Activated CD4-positive, alpha-beta memory T cell treated with anti-CD3 and anti-CD28 coated beads for 36 hours (primary cell): ENCODE results near the gene CLTRN. TPM values are rescaled to one million over a fixed set of nuclear protein-coding genes. Genes with fewer than 3 reads are reported as not detected.
A peak's percentile ranks its signal among the peaks of the same experiment; 100 is the strongest.
"Not testable (repeated sequence)": the region's sequence is repeated elsewhere in the genome, so short reads cannot be mapped to it uniquely, and the experiment has no call there.

ENCODE experiments used
- CTCF ChIA-PET: fragments of 350-600 bp; sonication (Branson Sonifier 250); formaldehyde crosslinking; loops from one replicate; lab custom pipeline; 2021; ENCODE audit warnings: antibody characterized with exemption, inconsistent platforms; lab: Charles Lee
- POLR2A ChIA-PET: fragments of 350-600 bp; sonication (Branson Sonifier 250); formaldehyde crosslinking; loops from one replicate; lab custom pipeline; 2021; ENCODE audit warnings: antibody characterized with exemption; lab: Charles Lee
- DNase-seq: peaks from one replicate; pipeline ENCODE4 v3.0.0-alpha.2; 2020
- H3K27ac Mint-ChIP-seq: one replicate; pipeline ENCODE4 v1.8.0; 2021; ENCODE audit warnings: mixed read lengths
- H3K27me3 Mint-ChIP-seq: one replicate; pipeline ENCODE4 v1.8.0; 2021; ENCODE audit warnings: mixed read lengths
- H3K36me3 Mint-ChIP-seq: one replicate; pipeline ENCODE4 v1.8.0; 2021; ENCODE audit warnings: mixed read lengths
- H3K4me1 Mint-ChIP-seq: one replicate; pipeline ENCODE4 v1.8.0; 2021; ENCODE audit warnings: low read depth, mixed read lengths
- H3K4me3 Mint-ChIP-seq: one replicate; pipeline ENCODE4 v1.8.0; 2021; ENCODE audit warnings: mild to moderate bottlenecking, mixed read lengths
- H3K9me3 Mint-ChIP-seq: one replicate; pipeline ENCODE4 v1.8.0; 2021; ENCODE audit warnings: mixed read lengths
- intact Hi-C: fragments of 100-400 bp; cut with micrococcal nuclease; formaldehyde crosslinking; loops from one replicate; pipeline ENCODE4 v1.15.1; 2023
- total RNA-seq, 2 experiments: library from RNA; stranded (reverse); gene quantifications; one replicate each; pipeline ENCODE4 v1.2.3, GENCODE V29; 2021

The CLTRN gene
- total RNA-seq, 2 experiments from 2014 or later, result 0.41 to 0.69 TPM

DNA sequence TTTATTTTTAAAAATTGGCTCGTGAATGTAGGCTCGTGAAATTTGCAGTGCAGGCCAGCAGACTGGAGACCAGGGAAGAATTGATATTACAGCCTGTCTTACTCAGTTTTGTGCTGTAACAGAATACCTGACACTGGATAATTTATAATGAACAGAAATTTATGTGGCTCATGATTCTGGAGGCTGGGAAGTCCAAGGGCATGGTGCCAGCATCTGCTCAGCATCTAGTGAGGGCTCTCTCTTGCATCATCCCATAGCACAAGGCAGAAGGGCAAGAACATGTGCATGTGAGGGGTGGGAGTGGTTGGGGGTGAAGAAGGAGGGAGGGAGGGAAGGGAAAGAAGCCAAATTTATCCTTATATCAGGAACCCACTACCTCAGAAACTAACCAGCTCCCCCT is 13.7 kb upstream of the CLTRN start:
- H3K4me3 Mint-ChIP-seq, result no peak overlapping the region
- no peaks in the 10 kb centered on the region for H3K9me3 Mint-ChIP-seq
- peaks cover 32% of the 10 kb centered on the region for H3K4me1 Mint-ChIP-seq
- intact Hi-C loops, result loop anchor here (5.0 to 10.0 kb wide), 4 partner anchors 184 to 1994 kb away; partner anchors contain the start of genes CTPS2, PIR, RAB9A and SYAP1
- no peak overlapping the region for H3K27ac Mint-ChIP-seq
- DNase-seq, result no peak
- ChIA-PET POLR2A (no interaction called here), CTCF (no interaction called here)
- no peaks in the 10 kb centered on the region for H3K27me3 Mint-ChIP-seq
- H3K36me3 Mint-ChIP-seq, result no peaks in the 10 kb centered on the region

DNA sequence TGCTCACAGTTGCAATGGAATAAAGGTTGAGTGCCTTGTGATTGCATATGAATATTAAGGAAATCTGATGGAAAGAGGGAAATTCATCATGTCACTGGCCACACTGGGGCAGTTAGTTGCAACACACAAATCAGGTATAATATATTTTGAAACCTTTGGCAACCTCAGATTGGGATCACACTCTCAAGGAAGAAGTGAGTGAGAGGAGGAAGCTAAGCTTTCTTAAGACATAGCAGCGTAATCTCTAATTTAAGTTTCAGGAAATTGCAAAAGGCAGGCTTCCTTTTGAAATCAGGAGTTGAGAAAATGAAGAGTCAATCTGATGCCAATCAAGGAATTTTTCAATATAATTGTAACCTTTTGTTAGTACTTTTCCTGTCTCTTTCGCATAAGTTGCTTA is 12.3 kb upstream of the CLTRN start:
- POLR2A ChIA-PET, result no interaction called here
- H3K27ac Mint-ChIP-seq, result peak overlapping the region; percentile 56
- H3K27me3 Mint-ChIP-seq, result no peaks in the 10 kb centered on the region
- H3K4me3 Mint-ChIP-seq, result no peak overlapping the region
- H3K9me3 Mint-ChIP-seq, result no peaks in the 10 kb centered on the region
- CTCF ChIA-PET, result interaction anchor here (1.5 kb wide), 1 partner anchor 178 kb away, joined by 3 read pairs; the partner anchor contains the start of gene AP1S2
- H3K36me3 Mint-ChIP-seq, result no peaks in the 10 kb centered on the region
- intact Hi-C loops, result loop anchor here (5.0 to 10.0 kb wide), 4 partner anchors 182 to 1992 kb away; partner anchors contain the start of genes CTPS2, PIR, RAB9A and SYAP1
- DNase-seq, result no peak
- H3K4me1 Mint-ChIP-seq, result peaks cover 34% of the 10 kb centered on the region

DNA sequence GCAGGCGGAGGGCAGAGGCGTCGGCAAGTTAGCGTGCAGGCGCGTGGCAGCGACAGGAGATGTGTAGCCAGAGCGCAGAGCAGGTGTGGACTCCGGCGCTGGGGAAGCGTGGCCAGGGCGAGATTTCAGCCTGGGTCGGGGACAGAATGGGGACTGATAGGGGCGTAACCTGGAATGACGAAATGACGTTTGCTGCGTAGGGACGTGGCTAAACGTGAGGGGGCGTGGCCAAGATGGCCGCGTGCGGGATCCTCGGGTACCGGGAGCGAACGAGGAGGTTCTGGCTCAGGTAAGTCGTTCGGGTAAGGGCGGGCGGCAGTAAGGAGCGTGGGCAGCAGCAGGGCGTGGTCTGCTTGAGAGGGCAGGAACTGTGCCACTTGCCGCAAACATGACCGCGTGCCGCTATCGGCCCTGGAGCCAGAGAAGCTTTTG is 10.9 kb upstream of the CLTRN start:
- Mint-ChIP-seq H3K27ac (no peak overlapping the region), H3K4me1 (peaks cover 27% of the 10 kb centered on the region), H3K27me3 (no peaks in the 10 kb centered on the region), H3K4me3 (no peak overlapping the region), H3K36me3 (no peaks in the 10 kb centered on the region), H3K9me3 (no peaks in the 10 kb centered on the region)
- peak; percentile 89 for DNase-seq
- ChIA-PET POLR2A (interaction anchor here (0.5 to 1.5 kb wide), 3 partner anchors 63 to 583 kb away, joined by 3 read pairs; partner anchors contain the start of genes CA5B and ZRSR2), CTCF (interaction anchor here (1.5 kb wide), 1 partner anchor 179 kb away, joined by 3 read pairs; the partner anchor contains the start of gene AP1S2)
- intact Hi-C loops, result loop anchor here (1.0 to 10.0 kb wide), 11 partner anchors 63 to 1991 kb away; partner anchors contain the start of genes CA5B, CTPS2, FANCB and MOSPD2

DNA sequence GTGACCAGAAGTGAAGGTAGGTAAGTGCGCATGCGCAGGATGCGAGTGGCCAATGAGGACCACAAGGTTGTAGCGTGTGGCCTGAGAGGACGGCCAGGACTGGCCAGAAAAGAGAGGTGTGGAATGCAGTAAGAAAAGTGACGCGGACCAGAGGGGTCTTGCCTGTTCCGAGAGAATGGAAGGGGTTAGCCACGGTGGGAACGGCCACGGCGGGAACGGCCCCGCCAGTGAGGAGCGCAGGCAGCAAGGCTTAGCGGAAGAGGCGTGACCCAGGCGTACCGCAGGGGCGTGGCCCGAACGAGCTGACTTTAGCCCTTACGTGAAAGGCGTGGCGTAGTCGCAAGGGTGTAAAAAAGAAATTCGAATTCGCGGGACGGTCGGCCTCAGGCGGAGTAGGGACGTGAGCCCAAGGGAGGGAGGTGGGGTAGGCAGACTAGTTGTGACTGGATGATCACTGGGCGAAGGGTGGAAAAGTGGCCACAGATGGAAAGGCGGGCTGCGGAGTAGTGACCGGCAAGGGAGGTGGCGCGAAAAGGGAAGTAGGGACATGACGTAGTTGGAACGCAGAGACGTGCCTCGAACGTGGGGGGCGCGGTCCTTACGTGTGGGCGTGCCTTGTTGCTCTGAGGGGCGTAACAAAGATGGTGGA is 10.4 kb upstream of the CLTRN start:
- intact Hi-C loops, result loop anchor here (1.0 to 10.0 kb wide), 11 partner anchors 63 to 1990 kb away; partner anchors contain the start of genes CA5B, CTPS2, FANCB and MOSPD2
- peak; percentile 87 for DNase-seq
- no peaks in the 10 kb centered on the region for H3K9me3 Mint-ChIP-seq
- ChIA-PET POLR2A (interaction anchor here (0.5 to 1.5 kb wide), 3 partner anchors 63 to 1038 kb away, joined by 3 read pairs; partner anchors contain the start of genes CA5B and ZRSR2), CTCF (interaction anchor here (1.5 kb wide), 1 partner anchor 180 kb away, joined by 3 read pairs; the partner anchor contains the start of gene AP1S2)
- no peaks in the 10 kb centered on the region for H3K27me3 Mint-ChIP-seq
- no peak overlapping the region for H3K4me3 Mint-ChIP-seq
- no peaks in the 10 kb centered on the region for H3K36me3 Mint-ChIP-seq
- H3K4me1 Mint-ChIP-seq, result peaks cover 22% of the 10 kb centered on the region
- H3K27ac Mint-ChIP-seq, result no peak overlapping the region

DNA sequence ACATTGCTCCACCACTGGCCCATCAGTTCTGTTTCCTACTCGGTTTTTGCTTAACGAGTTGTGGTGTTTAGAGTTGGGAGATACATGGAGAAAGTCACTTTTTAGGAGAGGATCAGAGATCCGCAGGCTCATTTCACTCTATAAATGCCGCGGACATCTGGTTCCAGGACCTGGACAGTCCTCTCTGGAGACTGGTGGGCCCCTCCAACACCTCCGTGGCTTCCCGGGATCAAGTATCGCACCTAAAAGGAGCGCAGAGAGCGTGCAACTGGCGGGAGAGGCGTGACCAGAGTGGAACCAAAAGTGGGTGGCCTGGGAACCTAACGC is 9.9 kb upstream of the CLTRN start:
- Mint-ChIP-seq H3K9me3 (no peaks in the 10 kb centered on the region), H3K4me1 (peaks cover 19% of the 10 kb centered on the region), H3K27ac (no peak overlapping the region), H3K27me3 (no peaks in the 10 kb centered on the region), H3K4me3 (no peak overlapping the region), H3K36me3 (no peaks in the 10 kb centered on the region)
- DNase-seq, result no peak
- POLR2A ChIA-PET, result interaction anchor here (0.5 to 1.4 kb wide), 2 partner anchors 64 to 1039 kb away, joined by 3 read pairs; partner anchors contain the start of gene CA5B
- intact Hi-C loops, result loop anchor here (2.0 to 10.0 kb wide), 5 partner anchors 76 to 1990 kb away; partner anchors contain the start of genes CTPS2, FANCB, MOSPD2 and PIR
- CTCF ChIA-PET, result no interaction called here

DNA sequence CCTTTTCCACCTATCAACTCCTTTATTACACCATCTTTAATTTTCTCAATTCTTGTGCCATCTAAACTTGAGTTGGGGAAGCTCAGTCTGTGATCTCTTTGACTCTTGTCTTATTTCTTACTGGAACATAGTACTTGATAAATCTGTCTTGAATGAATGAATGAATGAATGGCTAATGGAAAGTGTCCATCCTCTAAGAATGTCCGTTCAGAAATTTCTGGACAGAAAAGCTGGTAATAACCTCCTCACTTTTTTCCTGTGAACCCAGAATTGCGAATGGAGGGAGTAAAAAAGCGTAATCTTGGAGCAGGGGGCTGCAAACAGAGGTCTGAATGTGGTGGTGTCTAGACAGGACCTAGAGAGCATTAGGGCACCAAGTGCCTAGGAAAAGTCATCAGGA is 9.4 kb upstream of the CLTRN start:
- ChIA-PET POLR2A (no interaction called here), CTCF (no interaction called here)
- Mint-ChIP-seq H3K4me3 (no peak overlapping the region), H3K27ac (no peak overlapping the region), H3K4me1 (peaks cover 16% of the 10 kb centered on the region), H3K36me3 (no peaks in the 10 kb centered on the region), H3K9me3 (no peaks in the 10 kb centered on the region), H3K27me3 (no peaks in the 10 kb centered on the region)
- DNase-seq, result no peak
- intact Hi-C loops, result loop anchor here (2.0 to 10.0 kb wide), 5 partner anchors 77 to 1989 kb away; partner anchors contain the start of genes CTPS2, FANCB, MOSPD2 and PIR

DNA sequence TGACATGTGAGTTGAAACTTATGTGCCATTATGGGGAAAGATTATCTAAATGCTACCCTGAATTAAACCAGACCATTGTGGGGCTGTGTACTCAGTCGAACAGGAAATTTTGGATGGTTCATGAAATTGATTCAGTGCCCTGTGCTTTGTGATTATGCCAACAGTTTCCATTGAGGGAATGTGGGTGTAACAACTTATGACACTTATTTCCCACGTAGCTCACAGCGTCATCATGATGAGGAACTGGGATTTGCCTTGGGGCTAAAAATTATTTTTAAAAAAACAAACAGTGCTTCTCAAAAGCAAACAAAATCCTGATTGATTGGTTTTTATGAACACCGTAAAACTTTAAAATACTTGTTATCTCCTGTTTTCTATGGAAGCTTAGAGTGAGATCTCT is 8.3 kb upstream of the CLTRN start:
- H3K9me3 Mint-ChIP-seq, result no peaks in the 10 kb centered on the region
- POLR2A ChIA-PET, result no interaction called here
- no peak overlapping the region for H3K27ac Mint-ChIP-seq
- no peaks in the 10 kb centered on the region for H3K36me3 Mint-ChIP-seq
- peaks cover 12% of the 10 kb centered on the region for H3K4me1 Mint-ChIP-seq
- CTCF ChIA-PET, result interaction anchor here (0.6 kb wide), 1 partner anchor 298 kb away, joined by 3 read pairs; no protein-coding TSS in a partner anchor
- no peak for DNase-seq
- intact Hi-C loops, result loop anchor here (10.0 kb wide), 3 partner anchors 178 to 1988 kb away; partner anchors contain the start of genes CTPS2, PIR, RAB9A and SYAP1
- no peak overlapping the region for H3K4me3 Mint-ChIP-seq
- no peaks in the 10 kb centered on the region for H3K27me3 Mint-ChIP-seq

DNA sequence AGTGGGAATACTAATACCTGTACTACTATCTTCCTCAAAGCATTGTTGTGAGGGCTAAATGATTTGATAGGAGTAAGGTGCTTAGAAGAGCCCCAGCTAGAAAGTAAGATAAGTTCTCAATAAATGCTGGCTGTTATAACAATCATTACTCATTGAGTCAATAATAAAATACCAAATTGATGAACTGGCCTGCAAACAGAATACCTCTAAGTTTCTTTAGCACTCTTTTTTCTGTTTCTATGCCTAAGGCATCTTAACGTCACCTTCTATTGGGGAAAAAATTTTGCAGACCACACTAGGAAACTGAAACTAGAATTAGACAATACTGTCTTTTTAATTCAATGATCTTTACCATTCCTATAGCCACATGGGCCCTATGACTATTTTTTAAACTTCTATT is 1.2 kb downstream of the CLTRN start:
- no peaks in the 10 kb centered on the region for H3K9me3 Mint-ChIP-seq
- DNase-seq, result no peak
- H3K4me1 Mint-ChIP-seq, result no peaks in the 10 kb centered on the region
- H3K36me3 Mint-ChIP-seq, result no peaks in the 10 kb centered on the region
- peaks cover 18% of the 10 kb centered on the region for H3K27me3 Mint-ChIP-seq
- H3K4me3 Mint-ChIP-seq, result no peak overlapping the region
- intact Hi-C loops, result no loop called here
- POLR2A ChIA-PET, result no interaction called here
- H3K27ac Mint-ChIP-seq, result no peak overlapping the region
- CTCF ChIA-PET, result no interaction called here

DNA sequence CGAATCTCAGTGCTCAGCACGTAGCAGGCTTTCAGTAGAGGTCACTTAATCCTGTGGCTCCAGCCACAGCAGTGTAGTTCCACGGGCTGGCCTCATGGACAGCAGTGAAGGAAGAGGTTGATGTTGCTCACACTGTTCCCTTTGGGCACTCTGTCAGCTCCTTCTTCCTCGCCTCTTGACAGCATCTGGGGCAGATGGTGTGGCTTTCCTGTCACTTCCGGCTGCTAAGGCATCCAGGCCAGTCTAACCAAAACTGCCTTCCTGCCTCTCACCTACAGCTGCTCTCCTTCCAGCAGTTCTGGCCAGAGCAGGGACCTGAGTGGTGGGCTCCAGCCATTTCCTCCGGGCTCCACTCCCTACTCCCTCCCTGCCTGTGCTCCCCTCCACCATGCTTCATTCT is 9.8 kb downstream of the CLTRN start:
- H3K4me1 Mint-ChIP-seq, H3K27ac Mint-ChIP-seq, H3K9me3 Mint-ChIP-seq, POLR2A ChIA-PET, DNase-seq, H3K36me3 Mint-ChIP-seq, CTCF ChIA-PET, H3K27me3 Mint-ChIP-seq, H3K4me3 Mint-ChIP-seq, intact Hi-C loops: not testable (repeated sequence)

DNA sequence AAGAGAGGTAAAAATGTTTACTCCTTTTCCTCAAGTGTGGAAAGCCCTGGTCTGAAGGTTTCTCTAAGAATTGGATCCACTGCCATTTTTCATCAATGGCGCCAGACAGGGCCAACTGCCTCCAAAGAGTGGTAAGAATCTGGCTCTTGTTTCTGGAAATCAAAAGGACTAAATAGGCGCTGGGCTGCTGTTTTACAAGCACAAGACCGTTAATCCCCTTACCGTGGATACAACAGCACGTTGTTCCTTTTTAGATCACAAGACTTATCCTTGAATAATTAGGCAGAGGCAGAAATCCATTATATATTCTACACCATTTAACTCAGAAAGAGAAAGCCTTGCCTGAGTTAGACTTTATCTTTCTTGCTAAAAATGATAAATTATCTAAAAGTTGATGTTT is 10.6 kb downstream of the CLTRN start:
- intact Hi-C loops, result no loop called here
- Mint-ChIP-seq H3K9me3 (no peaks in the 10 kb centered on the region), H3K36me3 (no peaks in the 10 kb centered on the region), H3K4me3 (no peak overlapping the region), H3K27ac (no peak overlapping the region), H3K27me3 (peaks cover 1% of the 10 kb centered on the region), H3K4me1 (no peaks in the 10 kb centered on the region)
- ChIA-PET CTCF (no interaction called here), POLR2A (no interaction called here)
- no peak for DNase-seq

DNA sequence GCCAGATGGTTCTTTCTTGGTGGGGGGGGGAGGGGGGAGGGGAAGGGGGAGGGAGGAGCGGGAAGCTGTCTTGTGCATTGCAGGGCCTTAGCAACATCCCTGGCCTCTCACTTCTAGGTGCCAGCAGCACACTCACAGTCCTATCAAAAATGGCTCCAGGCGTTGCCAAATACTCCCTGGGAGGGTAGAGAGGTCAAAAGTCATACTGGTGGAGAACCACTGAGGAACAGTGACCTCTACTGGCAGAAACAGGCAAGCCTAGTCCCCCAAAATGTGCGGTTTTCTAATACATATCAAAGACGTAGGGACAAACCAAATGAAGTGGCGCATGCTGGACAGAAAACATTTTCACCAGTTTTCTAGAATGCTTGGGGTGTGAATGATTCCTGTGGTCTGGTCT is 17.1 kb downstream of the CLTRN start:
- DNase-seq, H3K27ac Mint-ChIP-seq, H3K36me3 Mint-ChIP-seq, H3K27me3 Mint-ChIP-seq, H3K9me3 Mint-ChIP-seq, H3K4me3 Mint-ChIP-seq, POLR2A ChIA-PET: not testable (repeated sequence)
- H3K4me1 Mint-ChIP-seq, result peaks cover 15% of the 10 kb centered on the region
- CTCF ChIA-PET, result interaction anchor here (1.1 kb wide), 1 partner anchor 146 kb away, joined by 3 read pairs; no protein-coding TSS in a partner anchor
- intact Hi-C loops, result loop anchor here (10.0 kb wide), 1 partner anchor 153 kb away; the partner anchor contains the start of gene PIR

DNA sequence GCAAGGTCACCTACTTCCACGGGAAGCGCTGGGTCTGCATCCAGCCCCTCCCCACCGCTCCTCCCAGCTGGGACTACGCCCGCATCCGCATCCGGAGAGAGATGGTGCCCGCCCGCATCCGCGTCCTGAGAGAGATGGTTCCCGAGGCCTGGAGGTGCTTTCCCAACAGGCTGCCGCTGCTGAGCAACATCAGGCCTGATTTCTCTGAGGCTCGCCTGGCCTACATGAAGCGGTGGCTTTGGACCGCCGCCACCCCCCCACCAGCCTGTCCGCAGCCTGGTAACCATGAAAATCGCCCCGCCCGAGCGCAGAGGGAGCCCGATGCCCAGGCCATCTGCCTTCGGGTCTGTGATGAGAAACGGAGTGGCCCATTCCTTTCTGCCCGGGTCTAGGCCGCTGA is 18.1 kb downstream of the CLTRN start:
- Mint-ChIP-seq H3K27me3 (peaks cover 2% of the 10 kb centered on the region), H3K27ac (no peak overlapping the region), H3K36me3 (no peaks in the 10 kb centered on the region), H3K4me1 (peaks cover 15% of the 10 kb centered on the region), H3K9me3 (no peaks in the 10 kb centered on the region), H3K4me3 (no peak overlapping the region)
- intact Hi-C loops, result loop anchor here (10.0 kb wide), 1 partner anchor 152 kb away; the partner anchor contains the start of gene PIR
- CTCF ChIA-PET, result no interaction called here
- no peak for DNase-seq
- POLR2A ChIA-PET, result no interaction called here
